HG03108 (cell line): ENCODE measurements around the gene NOSIP.

Source experiments
- ATAC-seq: cut with Tn5 transposase; IDR thresholded peaks from one replicate; pipeline ENCODE4 v1.9.1; 2021; ENCODE audit warnings: moderate library complexity; ENCODE audit not compliant: unreplicated experiment

The NOSIP gene

GRCh38 chr19:49574206-49574755, 6.1 kb downstream of the NOSIP start:
- ATAC-seq = no peak

DNA sequence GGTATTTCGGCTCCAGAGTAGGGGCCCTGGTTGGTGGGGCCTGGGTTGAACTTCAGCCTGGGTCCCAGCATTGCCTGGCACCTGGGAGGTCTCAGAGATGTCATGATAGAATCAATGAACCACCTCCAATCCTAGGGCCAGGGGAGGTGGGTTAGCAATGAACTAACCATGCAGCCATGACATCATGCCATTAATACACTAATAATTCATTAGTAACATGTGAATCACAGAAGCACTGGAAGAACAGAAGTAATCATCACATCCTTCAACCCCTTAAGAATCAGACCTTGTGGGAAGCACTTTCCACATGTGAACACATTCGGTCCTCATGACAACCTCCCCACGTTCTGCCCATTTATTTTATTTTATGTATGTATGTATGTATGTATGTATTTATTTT, 6.9 kb downstream of the NOSIP start:
- ATAC-seq = no peak

GRCh38 chr19:49573009-49573408, 7.3 kb downstream of the NOSIP start:
- no peak for ATAC-seq

GRCh38 chr19:49570997-49571676, 9.2 kb downstream of the NOSIP start:
- no peak for ATAC-seq

DNA sequence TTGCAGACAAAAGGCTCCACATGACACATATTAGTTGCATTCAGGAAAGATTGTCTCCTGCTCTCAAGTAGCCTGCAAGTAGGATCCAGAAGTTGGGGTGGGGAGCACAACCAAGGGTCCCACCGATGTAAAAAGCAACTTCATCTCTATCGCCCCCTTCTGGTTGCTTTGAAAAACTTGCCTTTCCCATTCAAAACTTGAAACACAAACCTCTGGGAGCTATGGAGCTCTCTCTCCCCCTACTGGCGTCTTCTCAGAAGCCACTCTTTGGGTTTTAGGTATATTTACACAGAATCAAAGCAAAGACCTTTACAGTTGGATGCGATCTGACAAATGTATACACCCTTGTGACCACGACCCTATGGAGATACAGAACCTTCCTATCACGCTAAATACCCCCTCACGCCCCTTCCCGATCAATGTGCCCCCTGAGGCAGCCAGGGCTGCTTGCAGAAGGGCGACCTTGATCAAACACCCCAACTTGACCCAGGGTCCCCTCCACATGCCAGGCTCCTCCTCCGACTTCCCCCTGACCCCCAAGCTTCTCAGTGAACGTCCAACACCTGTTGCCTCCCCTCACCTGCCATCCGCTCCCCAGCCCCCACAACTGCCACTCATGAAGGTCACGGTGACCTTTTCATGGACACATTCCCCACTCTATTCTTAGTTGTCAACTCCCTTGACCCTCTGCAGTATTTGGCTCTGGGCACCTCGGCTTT, 10.1 kb downstream of the NOSIP start:
- ATAC-seq = no peak

- ATAC-seq = no peak
Measured at GRCh38 chr19:49567861-49568441, 12.4 kb downstream of the NOSIP start.

GRCh38 chr19:49566302-49566701, 14.1 kb downstream of the NOSIP start:
- no peak for ATAC-seq

GRCh38 chr19:49565261-49565660, 15.1 kb downstream of the NOSIP start:
- no peak for ATAC-seq

DNA sequence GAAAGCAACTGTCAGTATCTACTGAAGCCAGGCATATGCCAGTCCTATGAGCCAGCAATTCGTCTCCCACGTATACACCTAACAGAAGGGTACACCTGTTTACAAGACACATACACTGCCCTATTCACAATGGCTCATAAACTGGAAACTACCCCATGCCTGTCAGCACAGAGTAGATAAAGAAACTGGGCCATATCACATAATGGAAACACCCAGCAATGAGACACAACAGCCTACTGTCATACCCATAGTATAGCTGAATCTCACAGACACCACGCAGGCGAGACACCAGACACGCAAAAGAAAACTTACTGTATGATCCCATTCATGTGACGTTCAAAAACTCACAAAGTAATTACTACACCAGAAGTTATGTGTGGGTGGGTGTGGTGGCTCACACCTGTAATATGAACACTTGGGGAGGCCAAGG, 15.7 kb downstream of the NOSIP start:
- no peak for ATAC-seq

GRCh38 chr19:49560358-49560900, 19.9 kb downstream of the NOSIP start:
- no peak for ATAC-seq

GRCh38 chr19:49559928-49560327, 20.4 kb downstream of the NOSIP start:
- no peak for ATAC-seq

DNA sequence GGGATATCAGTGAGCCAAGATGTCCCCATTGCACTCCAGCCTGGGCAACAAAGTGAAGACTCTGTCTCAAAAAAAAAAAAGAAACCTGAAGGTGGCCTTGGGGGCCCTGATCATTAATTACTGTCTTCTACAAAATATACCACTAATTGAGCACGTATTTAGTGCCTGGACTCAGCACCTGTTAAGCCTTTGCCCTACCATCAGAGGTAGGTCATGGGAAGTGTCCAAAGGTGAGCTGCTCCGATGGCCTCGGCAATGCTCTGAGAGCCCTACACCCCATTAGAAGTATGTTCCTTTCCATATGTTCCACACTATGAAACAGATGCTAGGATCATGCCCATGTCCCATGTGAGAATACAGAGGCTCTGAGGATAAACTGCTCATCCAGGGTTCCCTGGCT, 20.9 kb downstream of the NOSIP start:
- ATAC-seq = no peak

GRCh38 chr19:49558591-49558990, 21.8 kb downstream of the NOSIP start:
- ATAC-seq = no peak

DNA sequence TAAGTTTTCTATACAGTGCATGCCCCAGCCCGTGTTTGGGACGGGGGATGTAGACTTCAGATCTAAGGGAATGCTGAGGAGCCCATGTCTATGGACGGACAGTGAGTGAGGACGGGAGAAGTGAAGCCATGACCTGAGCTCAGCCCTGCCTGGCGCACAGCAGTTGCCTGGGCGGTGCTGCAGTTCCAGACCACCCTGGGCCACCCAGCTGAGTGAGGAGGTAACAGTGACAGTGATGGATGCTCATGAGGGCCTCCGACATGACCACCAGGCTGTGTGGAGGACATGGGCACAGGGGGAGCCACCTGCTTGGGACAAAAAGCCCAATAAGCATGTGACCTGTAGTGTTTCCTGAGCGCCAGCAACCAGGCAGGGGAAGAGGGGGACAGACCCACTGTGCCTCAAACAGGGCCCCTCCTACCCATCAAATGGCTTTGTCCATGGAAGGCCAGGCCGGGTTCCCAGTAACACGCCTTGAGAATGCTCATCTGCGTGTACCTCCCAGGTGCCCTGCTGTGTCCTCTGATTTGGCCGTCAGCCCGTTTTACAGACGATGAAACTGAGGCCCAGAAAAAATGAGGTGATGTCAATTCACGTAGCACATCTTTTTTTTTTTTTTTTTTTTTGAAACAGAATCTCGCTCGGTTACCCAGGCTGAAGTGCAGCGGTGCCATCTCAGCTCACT, 22.6 kb downstream of the NOSIP start:
- ATAC-seq = no peak

DNA sequence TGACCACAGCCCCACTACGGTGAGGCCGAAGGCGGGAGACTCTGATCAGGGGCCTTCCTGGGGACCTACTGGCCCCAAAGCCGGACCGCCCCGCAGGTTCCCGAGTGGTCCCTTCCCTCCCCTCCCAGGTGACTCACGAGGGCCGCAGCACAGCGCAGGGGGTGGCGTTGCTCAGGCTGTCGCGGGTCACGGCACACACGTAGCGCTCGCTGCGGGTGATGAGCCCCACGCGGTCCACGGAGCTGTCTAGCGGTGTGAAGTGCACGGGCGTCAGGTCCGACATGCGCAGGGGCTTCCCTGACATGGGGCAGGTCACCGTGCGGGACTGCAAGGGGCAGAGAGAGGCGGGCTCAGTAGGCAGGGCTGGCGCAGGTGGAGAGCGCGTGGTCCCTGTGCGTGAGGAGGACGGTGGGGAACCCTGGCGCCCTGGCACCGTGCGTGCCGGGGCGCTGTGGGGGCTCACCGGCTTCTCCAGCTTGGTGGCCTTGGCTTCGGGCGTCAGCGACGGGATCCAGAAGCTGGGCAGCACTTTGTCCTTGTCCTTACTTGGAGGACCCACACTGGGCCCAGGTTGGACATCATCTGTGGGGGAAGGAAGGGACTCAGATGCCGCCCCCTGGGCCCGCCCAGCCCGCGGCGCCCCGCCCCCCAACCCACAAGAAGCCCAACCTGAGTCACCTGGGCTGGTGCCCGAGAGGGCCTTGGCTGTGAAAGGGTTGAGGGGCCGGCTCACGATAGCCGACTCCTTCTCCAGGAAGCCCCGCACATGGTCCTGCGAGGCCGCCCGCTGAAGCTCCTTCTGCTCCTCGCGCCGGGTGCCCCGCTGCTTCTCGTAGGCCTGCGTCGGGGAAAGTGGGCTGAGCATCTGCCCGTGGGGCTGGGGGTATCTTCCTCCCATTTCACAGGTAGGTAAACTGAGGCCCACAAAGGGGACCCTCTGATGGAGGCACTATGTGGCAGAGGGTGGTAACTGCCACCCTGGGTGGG, 23.7 kb downstream of the NOSIP start:
- ATAC-seq = no peak

GRCh38 chr19:49555600-49556411, 24.6 kb downstream of the NOSIP start:
- no peak for ATAC-seq

DNA sequence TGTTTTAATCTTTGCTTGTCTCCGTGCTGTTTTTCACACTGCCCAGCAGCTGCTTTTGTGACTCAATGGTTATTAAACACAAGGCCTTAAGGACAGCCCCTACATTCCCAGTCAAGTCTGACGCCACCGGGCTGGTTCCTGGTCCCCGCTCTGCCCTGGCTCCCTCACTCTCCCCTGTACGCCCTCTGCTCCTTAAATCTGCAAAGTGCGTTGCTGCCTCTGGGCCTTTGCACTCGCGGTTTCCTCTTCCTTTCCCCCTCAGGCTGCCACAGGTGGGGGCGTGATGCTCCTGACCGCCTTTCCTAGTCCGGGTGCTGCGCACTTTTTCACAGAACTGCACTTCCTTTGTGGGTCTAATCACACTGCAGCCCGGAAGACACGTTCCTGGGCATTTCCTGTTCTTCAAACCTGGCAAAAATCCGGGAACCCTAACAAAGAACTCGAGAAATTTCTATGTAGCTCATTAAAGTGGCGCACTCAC, 25.6 kb downstream of the NOSIP start:
- no peak for ATAC-seq

DNA sequence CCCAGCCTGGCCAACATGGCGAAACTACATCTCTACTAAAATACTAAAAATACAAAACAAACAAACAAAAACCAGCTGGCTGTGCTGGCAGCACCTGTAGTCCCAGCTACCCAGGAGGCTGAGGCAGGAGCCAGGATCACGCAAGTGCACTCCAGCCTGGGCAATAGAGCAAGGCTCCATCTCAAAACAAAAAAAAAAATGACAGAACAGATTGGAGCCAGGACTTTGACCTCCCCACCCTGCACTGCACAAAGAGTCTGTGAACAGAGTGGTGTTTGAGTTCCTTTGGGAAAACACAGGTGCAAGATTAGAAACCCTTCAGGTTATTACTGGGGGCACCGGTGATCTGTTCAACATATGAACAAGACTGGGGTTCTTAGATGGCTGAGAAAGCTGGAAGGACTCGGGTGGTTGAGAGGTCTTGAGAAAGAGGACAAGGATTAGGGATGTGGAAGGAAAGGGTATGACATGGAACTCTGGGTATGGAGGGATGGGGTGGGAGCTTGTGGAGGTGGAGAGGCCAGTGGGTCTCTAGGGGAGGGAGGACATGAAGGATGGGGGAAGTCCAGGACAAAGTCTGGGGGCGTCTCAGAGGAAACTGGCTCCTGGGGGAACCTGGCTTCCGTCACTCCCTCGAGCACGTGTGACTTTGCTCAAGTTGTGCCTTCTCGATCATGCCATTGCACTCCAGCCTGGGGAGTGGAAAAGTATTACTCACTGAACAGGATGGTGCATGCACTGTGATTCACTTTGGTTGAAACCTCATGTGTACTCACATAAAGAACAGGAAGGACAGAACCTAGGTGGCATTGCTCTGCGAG, 26.7 kb downstream of the NOSIP start:
- no peak for ATAC-seq
